GM12873 (cell line): Measurements from ENCODE around the gene VSTM2A.

ENCODE experiments used
- TF ChIP-seq, protein P1 (sequence below): IDR thresholded peaks from 2 replicates; pipeline ENCODE4 v1.5.1; 2012; ENCODE audit warnings: low read depth, mild to moderate bottlenecking, moderate library complexity, low read length, control low read depth; ENCODE audit not compliant: insufficient read depth; ENCODE audit errors: missing control alignments

The VSTM2A gene

DNA sequence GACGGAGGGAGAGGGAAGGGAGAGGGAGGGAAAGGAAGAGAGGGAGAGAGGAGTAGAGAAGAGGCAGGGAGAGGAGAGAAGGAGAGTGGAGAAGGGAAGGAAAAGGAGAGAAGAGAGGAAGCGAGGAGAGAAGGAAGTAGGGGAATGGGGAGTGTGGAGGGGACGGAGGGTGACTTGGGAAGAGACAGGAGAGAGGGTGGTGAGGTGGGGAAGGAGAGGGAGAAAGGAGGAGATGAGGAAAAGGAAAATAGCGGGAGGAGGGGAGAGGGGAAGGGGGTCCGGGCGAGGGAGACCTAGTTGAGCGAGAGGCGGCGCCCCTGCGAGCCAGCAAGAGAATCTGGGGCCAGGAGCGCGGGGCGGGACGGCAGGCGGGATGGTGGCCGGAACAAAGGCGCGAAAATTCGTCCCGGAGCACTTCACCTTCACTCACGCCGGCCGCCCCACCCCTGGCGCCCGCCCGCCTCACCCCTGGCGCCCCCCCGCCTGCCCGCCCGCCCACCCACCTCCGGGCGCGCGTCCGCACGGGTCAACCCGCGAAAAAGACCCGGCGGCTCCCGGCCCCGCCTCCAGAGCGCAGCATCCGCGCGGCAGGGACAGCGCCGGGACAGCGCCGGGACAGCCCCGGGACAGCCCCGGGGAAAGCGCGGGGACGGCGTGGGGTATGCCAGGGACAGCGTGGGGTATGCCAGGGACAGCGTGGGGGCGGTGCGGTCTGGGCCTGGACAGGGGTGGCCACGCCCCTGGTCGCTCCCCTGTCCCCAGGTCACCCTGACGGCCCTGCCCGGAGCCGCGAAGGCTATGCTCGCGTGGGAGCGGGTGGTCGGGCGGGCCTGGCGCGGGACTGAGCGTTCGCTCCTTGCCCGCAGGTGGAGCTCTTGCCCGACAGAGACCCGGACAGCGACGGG lies 4.2 kb downstream of the VSTM2A start:
- TF ChIP-seq, protein P1, sequence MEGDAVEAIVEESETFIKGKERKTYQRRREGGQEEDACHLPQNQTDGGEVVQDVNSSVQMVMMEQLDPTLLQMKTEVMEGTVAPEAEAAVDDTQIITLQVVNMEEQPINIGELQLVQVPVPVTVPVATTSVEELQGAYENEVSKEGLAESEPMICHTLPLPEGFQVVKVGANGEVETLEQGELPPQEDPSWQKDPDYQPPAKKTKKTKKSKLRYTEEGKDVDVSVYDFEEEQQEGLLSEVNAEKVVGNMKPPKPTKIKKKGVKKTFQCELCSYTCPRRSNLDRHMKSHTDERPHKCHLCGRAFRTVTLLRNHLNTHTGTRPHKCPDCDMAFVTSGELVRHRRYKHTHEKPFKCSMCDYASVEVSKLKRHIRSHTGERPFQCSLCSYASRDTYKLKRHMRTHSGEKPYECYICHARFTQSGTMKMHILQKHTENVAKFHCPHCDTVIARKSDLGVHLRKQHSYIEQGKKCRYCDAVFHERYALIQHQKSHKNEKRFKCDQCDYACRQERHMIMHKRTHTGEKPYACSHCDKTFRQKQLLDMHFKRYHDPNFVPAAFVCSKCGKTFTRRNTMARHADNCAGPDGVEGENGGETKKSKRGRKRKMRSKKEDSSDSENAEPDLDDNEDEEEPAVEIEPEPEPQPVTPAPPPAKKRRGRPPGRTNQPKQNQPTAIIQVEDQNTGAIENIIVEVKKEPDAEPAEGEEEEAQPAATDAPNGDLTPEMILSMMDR: peak; percentile 15

GRCh38 chr7:54546986-54547314 lies 4.8 kb downstream of the VSTM2A start:
- TF ChIP-seq, protein P1: no peak

GRCh38 chr7:54550471-54550870 lies 8.3 kb downstream of the VSTM2A start:
- TF ChIP-seq, protein P1: no peak

DNA sequence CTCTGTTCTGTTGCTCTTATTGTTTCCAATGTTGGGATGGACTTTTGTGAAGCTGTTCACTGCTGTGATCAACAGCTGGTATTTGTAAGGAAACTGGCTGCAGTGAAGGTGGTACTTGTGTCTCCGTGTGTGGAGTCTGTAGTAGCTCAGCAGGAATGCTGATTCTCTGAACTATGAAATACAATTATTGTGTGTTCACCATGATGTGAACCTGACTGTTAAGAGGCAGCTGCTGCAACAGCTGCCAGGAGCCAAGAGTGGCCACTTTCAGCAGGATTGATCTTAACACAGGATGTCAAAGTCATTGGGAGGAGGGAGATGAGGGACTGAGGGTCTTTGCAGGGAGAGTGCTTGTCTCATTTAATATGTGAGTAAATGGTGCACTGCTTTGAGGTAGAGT lies 13.9 kb downstream of the VSTM2A start:
- TF ChIP-seq, protein P1: no peak

- TF ChIP-seq, protein P1: no peak
Observed at GRCh38 chr7:54559401-54559800, 17.2 kb downstream of the VSTM2A start.

- TF ChIP-seq, protein P1: no peak
Observed at GRCh38 chr7:54560198-54560597, 18.0 kb downstream of the VSTM2A start.

DNA sequence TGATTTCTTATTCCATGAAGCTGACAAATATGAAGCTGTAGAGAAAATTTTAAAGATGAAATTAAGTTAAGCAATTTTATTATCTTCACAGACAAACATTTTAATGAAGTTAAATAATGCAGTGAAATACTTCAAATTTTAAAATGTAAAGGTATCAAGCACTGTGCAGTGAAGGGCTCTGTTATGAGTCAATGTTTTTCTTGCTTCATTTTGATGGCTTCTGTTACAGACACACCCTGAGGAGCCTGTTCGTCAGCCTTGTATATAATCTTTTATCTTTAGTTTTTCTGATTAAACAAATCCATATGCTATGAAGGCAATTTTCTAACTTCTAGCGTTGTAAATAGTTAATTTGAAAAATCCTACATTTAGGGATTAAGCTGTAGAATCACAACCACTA lies 18.5 kb downstream of the VSTM2A start:
- TF ChIP-seq, protein P1: no peak
